Midbrain (tissue), 1 donor: ENCODE data around the gene DACT1.
A peak's percentile ranks its signal among the peaks of the same experiment; 100 is the strongest.
"Not testable (repeated sequence)": the region's sequence is repeated elsewhere in the genome, so short reads cannot be mapped to it uniquely, and the experiment has no call there.

Experiments used
- DNase-seq: peaks from one replicate; lab custom pipeline; 2025; lab: John Stamatoyannopoulos, UW

DACT1 gene, protein sequence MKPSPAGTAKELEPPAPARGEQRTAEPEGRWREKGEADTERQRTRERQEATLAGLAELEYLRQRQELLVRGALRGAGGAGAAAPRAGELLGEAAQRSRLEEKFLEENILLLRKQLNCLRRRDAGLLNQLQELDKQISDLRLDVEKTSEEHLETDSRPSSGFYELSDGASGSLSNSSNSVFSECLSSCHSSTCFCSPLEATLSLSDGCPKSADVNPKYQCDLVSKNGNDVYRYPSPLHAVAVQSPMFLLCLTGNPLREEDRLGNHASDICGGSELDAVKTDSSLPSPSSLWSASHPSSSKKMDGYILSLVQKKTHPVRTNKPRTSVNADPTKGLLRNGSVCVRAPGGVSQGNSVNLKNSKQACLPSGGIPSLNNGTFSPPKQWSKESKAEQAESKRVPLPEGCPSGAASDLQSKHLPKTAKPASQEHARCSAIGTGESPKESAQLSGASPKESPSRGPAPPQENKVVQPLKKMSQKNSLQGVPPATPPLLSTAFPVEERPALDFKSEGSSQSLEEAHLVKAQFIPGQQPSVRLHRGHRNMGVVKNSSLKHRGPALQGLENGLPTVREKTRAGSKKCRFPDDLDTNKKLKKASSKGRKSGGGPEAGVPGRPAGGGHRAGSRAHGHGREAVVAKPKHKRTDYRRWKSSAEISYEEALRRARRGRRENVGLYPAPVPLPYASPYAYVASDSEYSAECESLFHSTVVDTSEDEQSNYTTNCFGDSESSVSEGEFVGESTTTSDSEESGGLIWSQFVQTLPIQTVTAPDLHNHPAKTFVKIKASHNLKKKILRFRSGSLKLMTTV

DNA sequence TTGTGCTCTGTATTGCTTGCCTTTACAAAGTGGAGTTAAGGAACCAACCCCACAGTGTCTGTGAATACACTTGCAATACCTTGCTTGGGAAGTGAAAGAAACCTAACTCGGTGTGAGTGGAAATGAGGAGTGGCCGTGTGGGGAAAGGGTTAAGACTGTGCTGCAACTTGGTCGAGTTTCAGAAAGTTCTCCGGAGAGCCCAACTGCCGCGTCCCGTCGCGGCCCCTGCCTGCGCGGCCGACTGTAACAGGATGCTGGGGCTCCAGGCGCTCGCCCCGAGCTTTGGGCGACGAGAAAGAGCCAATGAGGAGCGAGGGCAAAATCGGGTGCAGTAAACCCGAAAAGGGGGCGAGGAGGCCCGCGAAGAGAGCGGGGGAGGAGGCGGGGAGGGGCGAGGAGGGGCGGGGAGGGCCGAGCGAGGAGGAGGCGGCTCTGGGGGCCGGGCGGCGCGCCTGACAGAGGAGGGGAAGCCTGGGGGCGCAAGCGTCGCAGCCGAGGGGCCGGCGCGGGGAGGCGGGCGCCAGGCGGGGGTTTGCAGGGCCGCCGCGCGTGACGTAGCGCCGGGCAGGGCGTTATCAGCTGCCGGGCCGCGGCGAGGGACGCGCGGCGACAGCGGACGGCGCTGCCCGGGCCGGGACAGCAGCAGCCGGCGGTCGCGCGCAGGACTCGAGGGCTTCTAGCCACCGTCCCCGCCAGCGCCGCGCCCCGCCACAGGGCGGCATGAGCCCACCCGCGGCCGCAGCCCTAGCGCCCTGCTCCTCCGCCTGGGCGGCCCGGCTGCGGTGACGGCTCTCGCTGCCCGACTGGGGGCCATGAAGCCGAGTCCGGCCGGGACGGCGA, at the start of gene DACT1:
TSS of gene DACT1 (plus strand) at position 572 of the 840 bp plus-strand sequence. CDS start at position 813, 241 bp downstream.
- DNase-seq: peak; percentile 69

DNA sequence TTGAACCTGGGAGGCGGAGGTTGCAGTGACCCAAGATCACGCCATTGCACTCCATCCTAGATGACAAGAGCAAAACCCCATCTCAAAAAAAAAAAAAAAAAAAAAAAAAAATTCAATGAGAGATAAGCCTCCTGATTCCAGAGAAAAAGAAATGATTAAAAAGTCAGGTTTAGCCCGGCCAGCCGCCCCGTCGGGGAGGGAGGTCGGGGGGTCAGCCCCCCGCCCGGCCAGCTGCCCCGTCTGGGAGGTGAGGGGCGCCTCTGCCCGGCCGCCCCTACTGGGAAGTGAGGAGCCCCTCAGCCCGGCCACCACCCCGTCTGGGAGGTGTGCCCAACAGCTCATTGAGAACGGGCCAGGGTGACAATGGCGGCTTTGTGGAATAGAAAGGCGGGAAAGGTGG, 49.4 kb upstream of the DACT1 start:
- DNase-seq: not testable (repeated sequence)

DNA sequence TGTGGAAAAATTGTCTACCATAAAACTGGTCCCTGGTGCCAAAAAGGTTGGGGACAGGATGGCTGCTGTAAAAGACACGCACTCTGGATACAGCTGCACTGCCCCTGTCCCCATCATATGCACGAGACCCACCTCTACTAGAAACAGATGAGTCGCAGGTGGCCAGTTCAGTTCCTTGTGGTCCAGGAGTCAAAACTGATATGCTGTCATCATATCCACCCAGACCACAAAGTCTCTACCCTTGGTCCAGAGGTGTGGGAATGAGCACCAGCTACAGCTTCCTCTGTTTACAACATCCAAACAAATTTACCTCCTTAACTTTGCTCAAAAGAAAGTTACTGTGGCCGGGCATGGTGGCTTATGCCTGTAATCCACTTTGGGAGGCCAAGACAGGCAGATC, 43.8 kb upstream of the DACT1 start:
- DNase-seq: no peak

DNA sequence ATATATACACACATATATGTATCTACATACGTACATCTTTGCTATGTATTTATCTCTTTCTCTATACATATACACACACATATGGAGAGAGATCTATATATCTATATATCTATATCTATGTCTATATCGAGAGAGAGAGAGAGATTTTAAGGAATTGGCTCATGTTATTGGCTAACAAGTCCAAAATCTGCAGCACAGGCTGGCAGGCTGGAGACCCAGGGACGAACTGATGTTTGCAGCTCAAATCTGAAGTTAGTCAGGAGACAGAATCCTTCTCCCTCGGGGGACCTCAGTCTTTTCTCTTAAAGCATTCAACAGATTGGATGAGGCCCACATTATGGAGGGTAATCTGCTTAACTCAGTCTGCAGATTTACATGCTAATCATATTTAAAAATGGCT, 40.7 kb upstream of the DACT1 start:
- no peak for DNase-seq

DNA sequence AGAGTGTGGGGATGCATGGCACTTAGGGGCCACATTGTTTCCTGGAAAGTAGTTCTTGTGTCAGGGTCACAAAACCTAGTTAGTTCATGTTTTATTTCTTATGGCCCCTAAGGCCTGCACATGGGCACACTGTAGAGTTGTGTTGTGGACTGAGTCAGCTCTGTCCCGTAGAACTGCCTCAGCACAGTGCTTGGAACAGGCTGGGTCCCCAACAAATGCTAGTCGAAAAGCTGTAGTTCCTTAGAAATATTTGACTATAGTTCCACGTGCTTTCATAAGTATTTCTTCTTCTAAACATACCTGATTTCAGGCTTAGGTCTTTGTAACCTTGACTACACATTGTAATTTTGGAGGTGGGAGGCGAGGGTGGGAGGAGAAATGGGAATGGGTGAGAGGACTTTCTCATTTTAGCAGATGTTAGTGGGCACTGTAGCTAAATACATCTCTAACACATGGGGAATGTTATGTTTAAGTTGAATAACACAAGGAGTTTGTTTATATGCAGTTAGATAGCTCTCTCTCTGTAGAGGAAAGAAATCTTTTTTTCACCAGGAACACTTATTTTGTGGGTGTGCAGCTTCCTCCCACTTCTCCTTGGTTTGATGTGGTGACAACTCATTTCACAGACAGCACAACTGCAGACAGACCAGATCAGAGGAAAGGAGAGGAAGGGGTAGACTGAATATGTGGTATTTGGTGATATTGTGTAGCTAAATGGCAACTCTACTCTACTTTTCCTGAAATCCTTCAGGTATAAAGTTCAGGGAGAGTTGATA, 39.5 kb upstream of the DACT1 start:
- DNase-seq: no peak

DNA sequence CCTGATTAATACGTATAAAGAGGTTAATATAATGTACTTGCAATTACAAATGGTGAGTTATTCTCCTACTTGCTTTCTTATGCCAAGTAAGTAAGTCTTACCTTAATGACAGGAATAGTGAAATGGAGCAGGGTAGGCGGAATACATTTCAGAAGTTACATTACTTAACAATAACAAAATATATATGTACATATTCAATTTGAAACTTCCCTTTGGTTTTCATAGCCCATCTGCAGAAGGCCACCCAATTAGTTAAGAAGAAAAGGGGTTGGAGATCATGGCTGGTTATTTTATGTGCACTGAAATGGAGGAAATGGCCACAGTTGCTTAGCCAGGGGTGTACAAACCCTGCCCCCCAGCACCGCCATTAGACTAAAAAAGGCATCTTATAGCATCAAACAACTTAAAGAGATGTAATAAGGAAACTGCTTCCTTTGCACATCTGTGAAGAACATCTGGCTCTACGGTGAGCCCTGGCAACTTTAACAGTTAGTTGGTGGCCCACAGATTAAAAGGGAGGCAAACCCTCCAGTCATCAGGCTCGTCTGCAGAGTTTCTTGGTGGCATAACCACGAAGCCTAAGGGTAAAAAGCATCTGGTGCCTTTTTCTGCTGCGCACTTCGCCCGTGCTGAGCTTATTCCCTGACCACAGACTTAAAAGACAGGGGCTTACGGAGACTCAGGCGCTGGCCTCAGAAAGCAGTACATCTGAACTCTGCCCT, 38.8 kb upstream of the DACT1 start:
- no peak for DNase-seq

DNA sequence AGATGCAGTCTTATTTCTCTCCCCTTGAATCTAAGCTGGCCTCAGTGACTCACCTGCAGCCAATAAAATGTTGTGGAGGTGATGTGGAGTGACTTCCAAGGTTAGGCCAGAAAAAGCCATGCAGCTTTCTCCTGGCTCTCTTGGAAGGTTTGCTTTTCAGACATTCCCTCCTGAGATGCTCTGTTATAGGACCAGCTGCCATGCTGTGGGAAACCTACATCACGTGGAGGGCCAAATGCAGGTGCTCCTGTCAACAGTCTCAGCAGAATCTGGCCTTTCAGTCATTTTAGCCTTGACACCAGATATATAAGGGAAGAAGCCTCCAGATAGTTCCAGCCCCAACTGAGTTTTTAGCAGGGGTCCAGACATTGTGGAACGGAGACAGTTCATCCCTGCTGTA, 38.1 kb upstream of the DACT1 start:
- no peak for DNase-seq

DNA sequence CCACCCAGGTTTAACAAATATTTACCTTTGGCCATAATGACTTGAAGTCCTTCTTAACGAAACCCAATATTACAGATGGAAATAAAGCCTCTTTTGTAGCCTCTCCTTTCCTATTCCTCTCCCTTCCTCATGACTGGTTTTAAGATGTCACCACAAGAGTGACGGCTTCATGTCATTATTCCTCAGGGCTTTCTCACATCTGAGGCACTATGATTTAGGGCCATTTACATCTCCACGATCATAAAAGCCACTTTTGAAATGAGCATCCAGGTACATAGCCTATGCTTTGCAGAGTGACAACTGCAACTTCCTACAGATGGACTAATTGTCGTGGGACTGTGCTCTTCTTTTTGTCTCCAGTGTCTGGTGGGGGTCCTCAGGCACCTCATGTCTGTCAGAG, 32.3 kb upstream of the DACT1 start:
- DNase-seq: no peak

DNA sequence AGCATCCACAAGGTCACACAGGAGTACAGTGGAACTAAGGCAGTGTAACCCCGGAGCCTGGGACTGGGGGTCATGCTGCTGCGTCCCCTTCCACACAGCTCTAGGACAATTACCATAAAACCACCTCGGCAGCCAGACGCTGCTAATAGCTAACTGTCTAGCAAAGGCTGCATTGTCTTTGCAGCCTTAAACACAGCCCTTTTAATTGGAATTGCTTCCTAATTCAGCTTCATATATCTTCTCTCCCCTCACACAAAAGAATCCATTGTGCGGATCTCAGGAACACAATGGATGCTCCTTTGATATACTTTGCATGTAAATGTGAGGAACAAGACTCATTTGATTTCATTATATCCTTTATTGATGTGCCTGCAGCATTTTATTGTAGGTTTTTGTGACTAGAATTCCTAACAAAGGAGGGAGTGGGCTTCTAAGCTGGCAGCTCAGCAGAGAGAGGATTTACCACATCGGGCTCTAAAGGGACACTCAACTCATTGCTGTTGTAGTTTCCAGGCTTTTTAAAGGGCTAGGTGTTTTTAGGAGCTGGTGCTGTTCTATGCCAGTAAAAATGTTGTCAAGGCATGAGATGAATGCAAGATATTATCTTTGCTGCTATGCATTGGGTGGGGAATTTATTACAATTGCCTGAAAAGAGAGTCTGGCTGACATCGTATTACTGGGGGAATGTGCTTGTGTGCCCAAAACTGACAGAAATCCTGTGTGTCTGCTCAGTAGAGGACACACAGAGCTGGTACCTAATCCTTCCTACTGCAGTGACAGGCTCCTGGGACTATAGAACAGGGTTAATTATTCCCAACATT, 30.4 kb upstream of the DACT1 start:
- no peak for DNase-seq

DNA sequence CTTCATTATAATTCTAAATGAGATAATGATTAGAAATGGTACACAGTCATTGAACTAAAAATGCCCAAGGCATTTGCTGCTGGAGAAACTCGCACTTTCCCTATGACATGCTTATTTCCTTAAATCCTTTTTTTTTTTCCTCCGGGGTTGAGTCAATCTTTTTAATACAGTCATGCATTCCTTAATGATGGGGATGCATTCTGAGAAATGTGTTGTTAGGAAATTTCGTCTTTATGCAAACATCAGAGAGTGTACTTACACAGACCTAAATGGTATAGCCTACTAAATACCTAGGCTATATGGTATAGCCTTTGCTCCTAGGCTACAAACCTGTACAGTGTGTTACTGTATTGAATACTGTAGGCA, 29.8 kb upstream of the DACT1 start:
- DNase-seq: no peak

DNA sequence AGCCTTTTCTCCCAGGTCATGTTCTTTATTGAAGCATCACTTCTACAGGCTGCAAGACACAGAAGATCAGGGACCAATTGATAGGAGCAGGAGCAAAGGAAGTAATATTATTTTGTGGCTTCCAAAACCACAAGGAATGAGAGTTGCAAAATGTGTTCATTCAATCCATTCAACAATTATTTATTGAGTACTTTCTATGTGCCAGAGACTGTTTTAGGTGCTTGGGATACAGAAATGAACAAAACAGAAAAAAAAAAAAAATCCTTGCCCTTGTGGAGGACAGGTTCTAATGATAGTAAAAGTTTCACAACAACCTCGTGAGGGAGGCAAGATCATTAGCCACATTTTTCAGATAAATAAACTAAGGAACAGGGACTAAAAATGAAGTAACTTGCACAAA, 20.1 kb upstream of the DACT1 start:
- no peak for DNase-seq

DNA sequence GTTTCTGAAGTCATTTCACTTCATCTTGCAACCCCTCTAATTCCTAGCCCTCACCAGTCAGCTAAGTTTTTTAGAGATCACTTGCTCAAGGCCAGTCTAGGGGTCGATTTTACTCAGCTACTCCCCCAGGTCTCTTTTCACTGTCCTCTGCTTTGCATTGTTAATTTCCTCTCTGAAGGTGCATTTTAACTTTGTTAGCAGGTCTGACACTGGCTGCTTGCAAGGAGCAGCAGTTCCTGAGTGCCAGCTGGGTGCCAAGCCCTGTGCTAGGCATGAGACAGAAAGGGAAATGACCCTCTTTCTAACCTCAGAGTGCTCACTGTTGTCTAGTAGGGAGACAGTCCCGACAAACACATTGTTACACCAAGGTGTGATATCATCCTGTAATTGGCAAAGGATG, 17.8 kb upstream of the DACT1 start:
- no peak for DNase-seq

DNA sequence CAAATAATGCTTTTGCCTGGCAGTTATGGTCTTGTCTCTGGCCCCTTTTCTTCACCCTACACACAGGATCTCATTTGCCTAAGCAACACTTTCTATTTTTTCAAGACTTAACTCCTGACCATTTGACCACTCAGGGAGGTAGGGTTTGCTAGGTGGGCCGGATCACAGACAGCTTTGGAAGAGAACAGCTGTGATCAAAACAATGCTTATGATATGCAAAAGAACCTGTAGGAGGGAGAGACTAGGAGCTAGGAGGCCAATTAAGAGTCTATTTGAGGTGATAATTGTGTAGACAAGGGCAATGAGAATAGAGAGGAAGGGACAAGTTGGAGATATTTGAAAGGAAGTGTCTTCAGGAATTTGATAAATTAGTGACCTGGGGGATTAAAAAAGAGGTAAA, 12.3 kb upstream of the DACT1 start:
- no peak for DNase-seq

DNA sequence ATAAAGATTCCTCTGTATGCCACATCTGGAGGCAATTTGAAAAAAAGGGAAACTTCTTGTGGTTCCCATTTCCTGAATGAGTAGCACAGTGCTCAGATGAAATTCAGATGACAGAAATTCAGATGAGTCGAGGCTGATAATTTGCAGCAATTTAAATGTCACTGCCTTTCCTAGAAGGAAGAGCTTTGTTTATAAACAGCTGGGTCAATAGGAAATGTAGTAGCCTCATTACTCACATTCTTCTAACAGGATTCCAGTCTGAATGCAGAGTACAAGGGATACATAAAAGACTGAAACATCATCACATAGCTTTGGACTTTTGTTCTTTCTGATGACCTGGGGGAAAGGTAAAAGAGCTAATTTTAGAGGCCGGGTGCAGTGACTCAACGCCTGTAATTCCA, 11.3 kb upstream of the DACT1 start:
- no peak for DNase-seq

DNA sequence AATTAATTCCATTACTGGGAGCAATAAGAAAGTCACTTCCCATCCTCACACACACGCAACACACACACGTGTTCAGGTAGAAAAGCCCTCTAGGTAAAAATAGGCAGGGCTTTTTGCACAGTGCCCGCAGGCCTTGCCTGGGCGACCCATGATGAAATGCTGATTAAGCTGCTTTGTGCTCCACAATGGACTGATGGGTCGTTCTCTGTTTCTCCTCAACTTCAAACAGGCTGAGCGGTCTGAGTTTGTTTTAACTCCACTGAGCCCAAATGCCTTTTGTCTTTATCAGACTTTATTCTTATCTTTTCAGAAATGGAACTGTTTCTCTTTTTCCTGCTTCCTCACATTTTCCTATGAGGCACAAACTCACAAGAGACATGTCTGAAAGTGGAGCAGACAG, 9.4 kb upstream of the DACT1 start:
- DNase-seq: no peak

DNA sequence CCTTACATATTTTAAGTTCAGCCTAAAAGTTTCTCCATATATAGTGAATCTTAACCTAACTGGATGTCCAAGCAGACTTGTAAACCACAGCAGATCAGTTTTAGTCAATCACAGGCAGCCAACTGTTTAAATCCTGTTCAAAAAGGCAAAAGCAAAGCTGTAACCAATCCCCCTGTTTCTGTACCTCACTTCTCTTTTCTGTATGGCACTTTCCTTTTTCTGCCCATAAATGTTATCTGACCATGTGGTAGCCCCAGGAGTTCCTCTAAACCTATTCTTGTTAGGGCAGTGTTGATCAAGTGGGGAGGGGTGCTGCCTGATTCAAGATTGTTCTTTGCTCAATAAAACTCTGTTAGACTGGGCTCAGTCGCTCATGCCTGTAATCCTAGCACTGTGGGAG, 8.5 kb upstream of the DACT1 start:
- DNase-seq: no peak

DNA sequence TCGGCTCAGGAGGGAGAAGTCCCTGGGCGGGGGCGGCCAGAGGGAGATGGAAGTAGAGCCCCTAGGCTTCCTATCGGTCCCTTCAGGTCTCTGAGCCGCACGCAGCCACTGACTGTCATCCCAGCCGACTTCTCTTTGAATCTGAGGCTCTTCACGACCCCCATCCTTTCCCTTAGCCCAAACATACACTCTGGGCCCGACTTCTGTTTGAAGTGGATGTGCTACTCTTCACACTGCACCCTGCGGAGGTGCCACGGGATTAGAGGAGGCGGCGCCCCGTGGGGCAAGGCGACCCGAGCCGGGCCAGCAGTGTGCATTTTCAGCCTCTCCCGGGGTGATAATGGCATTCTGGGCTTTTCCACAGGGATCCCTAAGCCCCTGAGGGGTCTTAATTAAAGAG, 6.0 kb upstream of the DACT1 start:
- no peak for DNase-seq

DNA sequence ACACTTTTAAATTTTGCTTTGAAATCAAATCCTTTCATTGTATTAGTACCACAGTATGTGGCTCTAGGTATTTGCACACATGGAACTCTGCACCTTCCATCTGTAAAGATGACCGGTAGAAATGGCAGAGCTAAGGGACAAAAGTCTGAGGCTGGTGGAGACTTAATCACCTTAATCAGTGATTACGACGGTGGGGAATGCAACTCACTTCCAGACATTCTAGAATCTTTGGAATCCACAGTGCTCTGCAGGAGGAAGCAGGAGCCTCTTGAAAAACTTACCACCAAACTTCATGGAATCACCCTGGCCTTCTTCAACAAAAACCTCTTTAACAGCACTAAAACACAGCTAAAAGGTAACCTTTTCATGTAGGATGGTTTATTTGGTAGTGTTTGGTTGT, 3.9 kb upstream of the DACT1 start:
- no peak for DNase-seq

DNA sequence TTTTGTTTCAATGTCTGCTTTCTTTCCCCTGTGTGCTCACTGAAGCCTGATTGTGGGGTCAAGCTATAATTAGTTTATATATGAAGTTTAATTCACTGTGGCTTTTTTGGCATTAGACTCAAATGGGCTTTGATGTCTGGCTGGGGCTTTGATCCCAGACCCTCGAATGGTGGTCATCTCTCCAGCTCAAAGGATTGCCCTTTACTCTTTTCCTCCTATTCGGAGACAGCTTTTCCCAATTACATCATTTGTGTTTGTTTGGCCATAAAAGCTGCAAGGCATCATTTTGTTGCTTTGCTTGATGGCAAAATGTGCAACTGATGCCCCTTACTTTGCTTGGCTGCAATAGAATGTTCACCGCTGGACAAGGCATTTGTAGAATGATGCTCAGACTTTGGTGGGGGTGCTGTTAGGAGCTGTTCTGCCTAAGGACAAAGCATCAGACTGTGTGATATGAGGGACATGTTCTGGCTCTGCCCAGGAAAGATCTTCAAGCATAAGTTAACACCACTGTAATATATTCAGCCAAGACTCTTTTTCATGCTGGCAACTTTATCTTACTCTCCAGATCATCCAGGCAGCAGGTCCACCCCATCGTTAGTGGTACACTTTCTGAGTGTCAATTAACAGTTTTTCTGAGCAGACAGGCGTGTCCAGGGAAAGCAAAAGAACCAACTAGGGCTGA, 3.2 kb upstream of the DACT1 start:
- no peak for DNase-seq
